H9 (cell line): ENCODE data around the gene CHM. TPM values are rescaled to one million over a fixed set of nuclear protein-coding genes. Genes with fewer than 3 reads are reported as not detected.
A peak's percentile ranks its signal among the peaks of the same experiment; 100 is the strongest.

ENCODE experiments used
- DNase-seq: peaks from one replicate; pipeline ENCODE4 v3.0.0-alpha.2; 2017
- H2AFZ ChIP-seq: one replicate; pipeline ENCODE4 v1.6.1; 2013; ENCODE audit warnings: mild to moderate bottlenecking, low read length, control low read depth, moderate library complexity
- H2AK5ac ChIP-seq: 2 replicates; pipeline ENCODE4 v1.6.1; 2013; ENCODE audit warnings: low read length, control low read depth, mixed read lengths; ENCODE audit not compliant: insufficient read length
- H2BK120ac ChIP-seq: one replicate; pipeline ENCODE4 v1.6.1; 2013; ENCODE audit warnings: low read depth, mild to moderate bottlenecking, low read length, control low read depth, inconsistent platforms; ENCODE audit not compliant: poor library complexity, severe bottlenecking
- H2BK12ac ChIP-seq: 2 replicates; pipeline ENCODE4 v1.6.1; 2013; ENCODE audit warnings: low read length, control low read depth, mixed read lengths, low read depth; ENCODE audit not compliant: insufficient read length
- H2BK15ac ChIP-seq: 2 replicates; pipeline ENCODE4 v1.6.1; 2013; ENCODE audit warnings: low read depth, low read length, control low read depth
- H2BK20ac ChIP-seq: one replicate; pipeline ENCODE4 v1.6.1; 2013; ENCODE audit warnings: low read depth, mild to moderate bottlenecking, low read length, control low read depth, inconsistent platforms; ENCODE audit not compliant: poor library complexity, severe bottlenecking
- H2BK5ac ChIP-seq: 2 replicates; pipeline ENCODE4 v1.6.1; 2013; ENCODE audit warnings: low read length, control low read depth, mixed read lengths; ENCODE audit not compliant: insufficient read length
- H3K14ac ChIP-seq: 2 replicates; pipeline ENCODE4 v1.6.1; 2013; ENCODE audit warnings: low read length, control low read depth; ENCODE audit not compliant: insufficient read depth
- H3K18ac ChIP-seq: 2 replicates; pipeline ENCODE4 v1.6.1; 2013; ENCODE audit warnings: low read depth, mild to moderate bottlenecking, mixed read lengths, low read length, control low read depth; ENCODE audit not compliant: insufficient read length
- H3K23ac ChIP-seq: 2 replicates; pipeline ENCODE4 v1.6.1; 2013; ENCODE audit warnings: low read length, control low read depth, mixed read lengths, low read depth; ENCODE audit not compliant: insufficient read length
- H3K23me2 ChIP-seq: 2 replicates; pipeline ENCODE4 v1.6.1; 2013; ENCODE audit warnings: low read depth, mild to moderate bottlenecking, mixed read lengths, low read length, control low read depth; ENCODE audit not compliant: insufficient read length, poor library complexity, severe bottlenecking
- H3K27ac ChIP-seq: 2 replicates; pipeline ENCODE4 v1.5.1; 2013; ENCODE audit warnings: low read length, control low read depth, mixed read lengths, low read depth; ENCODE audit not compliant: insufficient read length
- H3K27me3 ChIP-seq: 2 replicates; pipeline ENCODE4 v1.6.1; 2013; ENCODE audit warnings: low read length, control low read depth, inconsistent platforms; ENCODE audit not compliant: insufficient read depth
- H3K4ac ChIP-seq: 2 replicates; pipeline ENCODE4 v1.6.1; 2013; ENCODE audit warnings: low read depth, mild to moderate bottlenecking, control low read depth, inconsistent platforms, low read length, moderate library complexity
- H3K4me1 ChIP-seq: 2 replicates; pipeline ENCODE4 v1.6.1; 2013; ENCODE audit warnings: low read length, control low read depth, inconsistent platforms; ENCODE audit not compliant: insufficient read depth
- H3K4me2 ChIP-seq: 2 replicates; pipeline ENCODE4 v1.6.1; 2013; ENCODE audit warnings: low read length, control low read depth, mixed read lengths; ENCODE audit not compliant: insufficient read length, insufficient read depth
- H3K56ac ChIP-seq: 2 replicates; pipeline ENCODE4 v1.6.1; 2013; ENCODE audit warnings: low read depth, mild to moderate bottlenecking, mixed read lengths, low read length, control low read depth; ENCODE audit not compliant: insufficient read length
- H3K79me1 ChIP-seq: 2 replicates; pipeline ENCODE4 v1.6.1; 2013; ENCODE audit warnings: low read depth, mild to moderate bottlenecking, moderate library complexity, low read length, control low read depth, inconsistent platforms; ENCODE audit not compliant: insufficient read depth, poor library complexity, severe bottlenecking
- H3K79me2 ChIP-seq: 2 replicates; pipeline ENCODE4 v1.6.1; 2013; ENCODE audit warnings: low read length, control low read depth, inconsistent platforms; ENCODE audit not compliant: insufficient read depth
- H3K9ac ChIP-seq: 2 replicates; pipeline ENCODE4 v1.6.1; 2013; ENCODE audit warnings: low read length, control low read depth, mixed read lengths; ENCODE audit not compliant: insufficient read length; ENCODE audit errors: extremely low read depth
- H3K9me3 ChIP-seq: one replicate; pipeline ENCODE4 v1.6.1; 2013; ENCODE audit warnings: low read depth, low read length, inconsistent platforms; ENCODE audit not compliant: control insufficient read depth
- H3T11ph ChIP-seq: one replicate; pipeline ENCODE4 v1.6.1; 2013; ENCODE audit warnings: mild to moderate bottlenecking, low read length, control low read depth, inconsistent platforms
- H4K20me1 ChIP-seq: one replicate; pipeline ENCODE4 v1.6.1; 2013; ENCODE audit not compliant: control insufficient read depth, insufficient read length, insufficient read depth
- H4K5ac ChIP-seq: 2 replicates; pipeline ENCODE4 v1.6.1; 2013; ENCODE audit warnings: low read depth, mild to moderate bottlenecking, mixed read lengths, low read length, control low read depth; ENCODE audit not compliant: insufficient read length
- H4K8ac ChIP-seq: replicated peaks from 2 replicates; pipeline ENCODE4 v1.6.1; 2013; ENCODE audit warnings: low read length, control low read depth, mixed read lengths, low read depth; ENCODE audit not compliant: insufficient read length
- H4K91ac ChIP-seq: 2 replicates; pipeline ENCODE4 v1.6.1; 2013; ENCODE audit warnings: low read depth, mild to moderate bottlenecking, moderate library complexity, mixed read lengths, low read length, control low read depth; ENCODE audit not compliant: insufficient read length
- H3K27ac Mint-ChIP-seq, 3 experiments: 2 replicates in 2 of 3; 3 replicates in 1 of 3; pipeline ENCODE4 v1.8.0; 2020 to 2021; ENCODE audit warnings: mixed read lengths in 3 of 3, mild to moderate bottlenecking in 1 of 3, moderate library complexity in 1 of 3
- H3K27me3 Mint-ChIP-seq: 2 replicates; pipeline ENCODE4 v1.8.0; 2021; ENCODE audit warnings: low read depth, mild to moderate bottlenecking, moderate library complexity, mixed read lengths
- H3K36me3 Mint-ChIP-seq, 3 experiments: 2 replicates in 2 of 3; 3 replicates in 1 of 3; pipeline ENCODE4 v1.8.0; 2020 to 2021; ENCODE audit warnings: low read depth in 3 of 3, mixed read lengths in 3 of 3; ENCODE audit not compliant: insufficient read depth in 1 of 3
- H3K4me1 Mint-ChIP-seq, 2 experiments: 2 replicates each; pipeline ENCODE4 v1.8.0; 2020; ENCODE audit warnings: mixed read lengths in 2 of 2
- H3K4me3 Mint-ChIP-seq, 2 experiments: 2 replicates in 1 of 2; 3 replicates in 1 of 2; pipeline ENCODE4 v1.8.0; 2020 to 2021; ENCODE audit warnings: mild to moderate bottlenecking in 2 of 2, mixed read lengths in 2 of 2, moderate library complexity in 1 of 2
- H3K9me3 Mint-ChIP-seq, 2 experiments: 2 replicates in 1 of 2; 3 replicates in 1 of 2; pipeline ENCODE4 v1.8.0; 2020; ENCODE audit warnings: mild to moderate bottlenecking in 2 of 2, mixed read lengths in 2 of 2, moderate library complexity in 1 of 2
- CTCF ChIP-seq: fragments of 200-600 bp; sonication (generic); conservative IDR thresholded peaks from 3 replicates; pipeline ENCODE4 v1.8.0; 2021; ENCODE audit warnings: antibody characterized with exemption, mild to moderate bottlenecking
- WGBS: extraction: QIAGEN DNeasy Blood & Tissue Kit; methylation state at CpG from one replicate; pipeline ENCODE4 v1.1.7; 2013; ENCODE audit warnings: missing lambda C conversion rate, low lambda C conversion rate, mixed read lengths; ENCODE audit not compliant: insufficient read length; ENCODE audit errors: extremely low coverage; 5-methylcytosine and 5-hydroxymethylcytosine counted together
- total RNA-seq: library from RNA; stranded (reverse); gene quantifications from 2 replicates; pipeline ENCODE4 v1.2.1, GENCODE V29; 2021

Gene CHM
- total RNA-seq, 1 experiment from 2014 or later, result 28.4 TPM

DNA sequence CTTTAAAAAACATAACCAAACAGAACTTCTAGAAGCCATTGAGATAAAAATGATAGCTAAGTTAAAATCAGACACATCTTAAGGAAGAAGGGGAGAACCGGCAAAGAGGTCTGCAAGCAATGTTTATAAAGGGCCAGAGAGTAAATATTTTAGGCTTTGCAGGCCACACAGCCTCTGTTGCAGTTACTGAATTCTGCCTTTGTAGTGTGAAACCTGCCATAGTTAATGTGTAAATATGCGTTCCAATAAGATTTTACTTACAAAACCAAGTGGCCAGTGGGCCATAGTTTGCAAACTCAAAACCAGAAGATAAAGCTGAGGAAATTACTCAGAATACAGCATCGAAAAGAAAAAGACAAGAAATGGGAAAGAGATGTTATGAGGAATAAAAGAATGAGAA, 33.6 kb downstream of the CHM start:
- Histone ChIP-seq H3K9ac (no peak overlapping the region), H3K27me3 (no peaks in the 10 kb centered on the region), H2BK15ac (no peak overlapping the region), H4K8ac (no peak overlapping the region), H3K9me3 (no peaks in the 10 kb centered on the region), H3K27ac (no peak overlapping the region), H2BK12ac (no peak overlapping the region), H3T11ph (no peak overlapping the region), H2BK5ac (no peak overlapping the region), H3K4me2 (no peak overlapping the region), H3K14ac (no peak overlapping the region), H2AFZ (no peak overlapping the region), H2AK5ac (no peak overlapping the region), H3K79me1 (no peaks in the 10 kb centered on the region), H2BK120ac (no peak overlapping the region), H4K5ac (no peak overlapping the region), H3K79me2 (peaks cover 3% of the 10 kb centered on the region), H3K4me1 (no peaks in the 10 kb centered on the region; the same call in 1 of the 2 replicates), H4K20me1 (no peaks in the 10 kb centered on the region), H4K91ac (no peak overlapping the region), H2BK20ac (no peak overlapping the region), H3K56ac (no peak overlapping the region), H3K4ac (no peak overlapping the region), H3K23ac (no peak overlapping the region), H3K18ac (no peak overlapping the region), H3K23me2 (no peaks in the 10 kb centered on the region)
- Mint-ChIP-seq H3K27ac (peak overlapping the region in 2 of 3 experiments; percentile 91 to 93; a peak in 3 of 7 replicates), H3K4me1 (peaks cover 50 to 58% of the 10 kb centered on the region in 2 experiments), H3K9me3 (peaks cover 4 to 33% of the 10 kb centered on the region in 2 experiments; a peak in 4 of 5 replicates), H3K27me3 (no peaks in the 10 kb centered on the region), H3K36me3 (peaks cover 14 to 24% (median 19%) of the 10 kb centered on the region in 3 experiments), H3K4me3 (no peak overlapping the region)
- no peak for TF ChIP-seq CTCF
- no peak for DNase-seq
- no CpG with 5 or more reads among the region's 3 CpGs for WGBS
